ENCODE measurements around the gene CLOCK.

The CLOCK gene

GRCh38 chr4:55546506-55546755 is 278 bp downstream of the CLOCK start:
- H3K4me3 ChIP-seq: peak overlapping the region; percentile 56 to 92 (median 82)
- H3K9me3 ChIP-seq (replicated peaks in 1 of 11): no peaks in the 10 kb centered on the region
- peak overlapping the region; percentile 80 to 96 (median 94) for H3K27ac ChIP-seq
- peaks cover 0 to 7% (median 0%) of the 10 kb centered on the region in 11 experiments; a peak in 4 of 22 replicates for H3K36me3 ChIP-seq
- H3K4me2 ChIP-seq: peak overlapping the region in 2 of 11 experiments; percentile 85 to 87; a peak in 2 of 22 replicates
- H3K27me3 ChIP-seq: no peaks in the 10 kb centered on the region
- no peak for TF ChIP-seq Cebpa-rat (IDR thresholded peaks at IDR 0.05)
- H3K9ac ChIP-seq: peak overlapping the region; percentile 91 to 96 (median 95)
- peaks cover 26 to 41% (median 32%) of the 10 kb centered on the region in 10 experiments for H3K4me1 ChIP-seq
- peaks cover 13 to 41% (median 30%) of the 10 kb centered on the region in 11 experiments; a peak in 19 of 22 replicates for H4K20me1 ChIP-seq

- Histone ChIP-seq H3K4me3 (peak overlapping the region; percentile 56 to 92 (median 82)), H3K4me2 (peak overlapping the region; percentile 72 to 95 (median 82)), H3K9me3 (replicated peaks in 1 of 11) (no peaks in the 10 kb centered on the region), H4K20me1 (peaks cover 13 to 44% (median 32%) of the 10 kb centered on the region in 11 experiments; a peak in 19 of 22 replicates), H3K36me3 (peaks cover 0 to 7% (median 0%) of the 10 kb centered on the region in 11 experiments; a peak in 5 of 22 replicates), H3K4me1 (peaks cover 26 to 41% (median 32%) of the 10 kb centered on the region in 10 experiments), H3K9ac (peak overlapping the region; percentile 91 to 96 (median 95)), H3K27me3 (no peaks in the 10 kb centered on the region), H3K27ac (peak overlapping the region; percentile 80 to 96 (median 94))
- no peak for TF ChIP-seq Cebpa-rat (IDR thresholded peaks at IDR 0.05)
Observed at GRCh38 chr4:55545641-55546505, 836 bp downstream of the CLOCK start.

- no peaks in the 10 kb centered on the region for H3K27me3 ChIP-seq
- peak overlapping the region; percentile 80 to 96 (median 94) for H3K27ac ChIP-seq
- H3K4me2 ChIP-seq: peak overlapping the region; percentile 72 to 95 (median 82)
- H4K20me1 ChIP-seq: peaks cover 13 to 48% (median 32%) of the 10 kb centered on the region in 11 experiments; a peak in 19 of 22 replicates
- peaks cover 0 to 13% (median 5%) of the 10 kb centered on the region in 11 experiments; a peak in 12 of 22 replicates for H3K36me3 ChIP-seq
- H3K9me3 ChIP-seq (replicated peaks in 1 of 11): no peaks in the 10 kb centered on the region
- peak overlapping the region; percentile 91 to 96 (median 95) for H3K9ac ChIP-seq
- peak overlapping the region; percentile 56 to 92 (median 82) for H3K4me3 ChIP-seq
- peaks cover 26 to 41% (median 32%) of the 10 kb centered on the region in 10 experiments for H3K4me1 ChIP-seq
- no peak for TF ChIP-seq Cebpa-rat (IDR thresholded peaks at IDR 0.05)
Observed at GRCh38 chr4:55545151-55545550, 1.6 kb downstream of the CLOCK start.

GRCh38 chr4:55543858-55544257 is 2.9 kb downstream of the CLOCK start:
- H3K27me3 ChIP-seq: no peaks in the 10 kb centered on the region
- peaks cover 0 to 6% (median 5%) of the 10 kb centered on the region in 11 experiments; a peak in 11 of 22 replicates for H3K9me3 ChIP-seq (replicated peaks in 1 of 11)
- peaks cover 13 to 48% (median 32%) of the 10 kb centered on the region in 11 experiments; a peak in 19 of 22 replicates for H4K20me1 ChIP-seq
- H3K4me3 ChIP-seq: no peak overlapping the region
- peak overlapping the region in 2 of 11 experiments; percentile 95 to 96; a peak in 3 of 22 replicates for H3K9ac ChIP-seq
- no peak overlapping the region for H3K27ac ChIP-seq
- peaks cover 4 to 16% (median 9%) of the 10 kb centered on the region in 11 experiments; a peak in 13 of 22 replicates for H3K36me3 ChIP-seq
- TF ChIP-seq Cebpa-rat (IDR thresholded peaks at IDR 0.05): no peak
- peak overlapping the region in 10 of 11 experiments; percentile 9 to 95 (median 82); a peak in 17 of 22 replicates for H3K4me2 ChIP-seq
- peaks cover 26 to 41% (median 33%) of the 10 kb centered on the region in 10 experiments for H3K4me1 ChIP-seq

- Histone ChIP-seq H3K4me3 (no peak overlapping the region), H3K4me2 (no peak overlapping the region), H3K9ac (no peak overlapping the region), H3K36me3 (peaks cover 8 to 48% (median 26%) of the 10 kb centered on the region in 11 experiments; a peak in 21 of 22 replicates), H3K9me3 (replicated peaks in 1 of 11) (peaks cover 13 to 40% (median 38%) of the 10 kb centered on the region in 11 experiments; a peak in 20 of 22 replicates), H3K27ac (no peak overlapping the region), H3K27me3 (no peaks in the 10 kb centered on the region), H4K20me1 (peaks cover 13 to 51% (median 30%) of the 10 kb centered on the region in 11 experiments; a peak in 19 of 22 replicates), H3K4me1 (peaks cover 12 to 27% (median 20%) of the 10 kb centered on the region in 10 experiments; a peak in 19 of 20 replicates)
- no peak for TF ChIP-seq Cebpa-rat (IDR thresholded peaks at IDR 0.05)
Observed at GRCh38 chr4:55540271-55540670, 6.4 kb downstream of the CLOCK start.

- H3K4me3 ChIP-seq: no peak overlapping the region
- no peak overlapping the region for H3K4me2 ChIP-seq
- H3K27ac ChIP-seq: no peak overlapping the region
- H3K4me1 ChIP-seq: peaks cover 6 to 21% (median 14%) of the 10 kb centered on the region in 10 experiments; a peak in 19 of 20 replicates
- H4K20me1 ChIP-seq: peaks cover 13 to 45% (median 26%) of the 10 kb centered on the region in 11 experiments; a peak in 19 of 22 replicates
- H3K9ac ChIP-seq: no peak overlapping the region
- no peaks in the 10 kb centered on the region for H3K27me3 ChIP-seq
- TF ChIP-seq Cebpa-rat (IDR thresholded peaks at IDR 0.05): no peak
- H3K9me3 ChIP-seq (replicated peaks in 1 of 11): peaks cover 19 to 46% (median 44%) of the 10 kb centered on the region in 11 experiments
- peaks cover 14 to 54% (median 28%) of the 10 kb centered on the region in 11 experiments for H3K36me3 ChIP-seq
Observed at GRCh38 chr4:55539658-55540057, 7.1 kb downstream of the CLOCK start.

- Histone ChIP-seq H3K9me3 (replicated peaks in 1 of 11) (peaks cover 30 to 57% (median 55%) of the 10 kb centered on the region in 11 experiments), H3K4me1 (peaks cover 0 to 10% (median 4%) of the 10 kb centered on the region in 10 experiments; a peak in 11 of 20 replicates), H3K27me3 (no peaks in the 10 kb centered on the region), H4K20me1 (peaks cover 6 to 34% (median 16%) of the 10 kb centered on the region in 11 experiments; a peak in 18 of 22 replicates), H3K27ac (no peak overlapping the region), H3K4me2 (no peak overlapping the region), H3K36me3 (peaks cover 26 to 65% (median 39%) of the 10 kb centered on the region in 11 experiments), H3K9ac (no peak overlapping the region), H3K4me3 (no peak overlapping the region)
- no peak for TF ChIP-seq Cebpa-rat (IDR thresholded peaks at IDR 0.05)
Observed at GRCh38 chr4:55538531-55538930, 8.2 kb downstream of the CLOCK start.

- Histone ChIP-seq H3K4me1 (peaks cover 0 to 11% (median 0%) of the 10 kb centered on the region in 10 experiments; a peak in 2 of 20 replicates), H3K36me3 (peaks cover 50 to 95% (median 77%) of the 10 kb centered on the region in 11 experiments), H3K9me3 (replicated peaks in 1 of 11) (peaks cover 66 to 99% (median 96%) of the 10 kb centered on the region in 11 experiments), H3K27me3 (no peaks in the 10 kb centered on the region), H3K27ac (no peak overlapping the region), H3K9ac (no peak overlapping the region), H3K4me2 (no peak overlapping the region), H4K20me1 (peaks cover 0 to 14% (median 0%) of the 10 kb centered on the region in 11 experiments; a peak in 2 of 22 replicates), H3K4me3 (no peak overlapping the region)
- TF ChIP-seq Cebpa-rat (IDR thresholded peaks at IDR 0.05): no peak
Observed at GRCh38 chr4:55534306-55534705, 12.4 kb downstream of the CLOCK start.

Measured in BLaER1 treated with 17β-estradiol and CSF1 and Interleukin-3, amounts not matched to agents 10 nM and 100 nM (cell line).